ENCODE measurements around the gene WSB1. TPM values are rescaled to one million over a fixed set of nuclear protein-coding genes. Genes with fewer than 3 reads are reported as not detected.

WSB1 gene
- total RNA-seq, 1 donor from 2014 or later: 176 TPM

DNA sequence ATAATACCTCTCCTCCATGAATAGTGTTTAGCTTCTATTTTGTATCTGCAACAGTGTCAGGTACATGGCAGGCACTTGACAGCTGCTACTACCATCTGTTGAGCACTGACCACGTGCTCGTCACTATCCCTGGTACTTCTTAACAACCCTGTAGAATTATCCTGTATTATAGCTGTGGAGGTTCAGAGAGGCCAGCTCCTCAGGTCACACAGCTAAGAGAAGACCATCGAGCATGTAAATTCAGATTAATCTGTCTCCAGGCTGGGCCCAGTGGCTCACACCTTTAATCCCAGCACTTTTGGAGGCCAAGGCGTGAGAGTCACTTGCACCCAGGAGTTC lies 26.3 kb downstream of the WSB1 start:
- TF ChIP-seq, protein P1, sequence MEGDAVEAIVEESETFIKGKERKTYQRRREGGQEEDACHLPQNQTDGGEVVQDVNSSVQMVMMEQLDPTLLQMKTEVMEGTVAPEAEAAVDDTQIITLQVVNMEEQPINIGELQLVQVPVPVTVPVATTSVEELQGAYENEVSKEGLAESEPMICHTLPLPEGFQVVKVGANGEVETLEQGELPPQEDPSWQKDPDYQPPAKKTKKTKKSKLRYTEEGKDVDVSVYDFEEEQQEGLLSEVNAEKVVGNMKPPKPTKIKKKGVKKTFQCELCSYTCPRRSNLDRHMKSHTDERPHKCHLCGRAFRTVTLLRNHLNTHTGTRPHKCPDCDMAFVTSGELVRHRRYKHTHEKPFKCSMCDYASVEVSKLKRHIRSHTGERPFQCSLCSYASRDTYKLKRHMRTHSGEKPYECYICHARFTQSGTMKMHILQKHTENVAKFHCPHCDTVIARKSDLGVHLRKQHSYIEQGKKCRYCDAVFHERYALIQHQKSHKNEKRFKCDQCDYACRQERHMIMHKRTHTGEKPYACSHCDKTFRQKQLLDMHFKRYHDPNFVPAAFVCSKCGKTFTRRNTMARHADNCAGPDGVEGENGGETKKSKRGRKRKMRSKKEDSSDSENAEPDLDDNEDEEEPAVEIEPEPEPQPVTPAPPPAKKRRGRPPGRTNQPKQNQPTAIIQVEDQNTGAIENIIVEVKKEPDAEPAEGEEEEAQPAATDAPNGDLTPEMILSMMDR (IDR thresholded peaks at IDR 0.05): no peak
- H3K9me3 ChIP-seq: no peaks in the 10 kb centered on the region
- intact Hi-C loops (cut with DNase I): no loop called here
- no peaks in the 10 kb centered on the region for H3K27me3 ChIP-seq
- peaks cover 20 to 36% of the 10 kb centered on the region in 2 donors for H3K36me3 ChIP-seq
- H3K4me3 ChIP-seq: no peak overlapping the region
- no peak for DNase-seq (ENCODE audit: low spot score in 2 of 2)
- H3K27ac ChIP-seq: peak overlapping the region; percentile 27 to 70
- H3K4me1 ChIP-seq: peaks cover 0 to 28% of the 10 kb centered on the region in 2 donors

DNA sequence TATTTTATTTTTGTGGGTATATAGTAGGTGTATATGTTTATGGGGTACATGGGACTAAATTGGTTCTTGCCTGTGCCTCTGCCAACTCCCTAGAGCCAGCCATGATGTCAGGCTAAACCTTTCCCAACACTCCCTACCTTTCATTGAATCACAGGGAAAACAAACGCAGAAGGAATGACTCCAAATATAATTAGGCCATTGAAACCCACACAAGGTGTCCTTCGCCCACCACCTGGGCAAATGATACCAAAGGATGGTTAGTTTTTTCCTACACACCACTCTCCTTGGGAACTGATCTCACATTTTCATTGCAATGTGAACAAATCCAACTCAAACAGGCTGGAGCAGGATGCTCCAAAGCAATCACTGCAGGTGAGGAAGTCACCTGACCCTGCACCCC lies 27.5 kb downstream of the WSB1 start:
- Histone ChIP-seq H3K4me3 (no peak overlapping the region), H3K27me3 (no peaks in the 10 kb centered on the region), H3K36me3 (peaks cover 16 to 28% of the 10 kb centered on the region in 2 donors), H3K27ac (peak overlapping the region in 1 of 2 donors; percentile 10), H3K4me1 (peaks cover 0 to 20% of the 10 kb centered on the region in 2 donors), H3K9me3 (no peaks in the 10 kb centered on the region)
- intact Hi-C loops (cut with DNase I): no loop called here
- DNase-seq (ENCODE audit: low spot score in 2 of 2): no peak
- TF ChIP-seq, protein P1 (IDR thresholded peaks at IDR 0.05): no peak

DNA sequence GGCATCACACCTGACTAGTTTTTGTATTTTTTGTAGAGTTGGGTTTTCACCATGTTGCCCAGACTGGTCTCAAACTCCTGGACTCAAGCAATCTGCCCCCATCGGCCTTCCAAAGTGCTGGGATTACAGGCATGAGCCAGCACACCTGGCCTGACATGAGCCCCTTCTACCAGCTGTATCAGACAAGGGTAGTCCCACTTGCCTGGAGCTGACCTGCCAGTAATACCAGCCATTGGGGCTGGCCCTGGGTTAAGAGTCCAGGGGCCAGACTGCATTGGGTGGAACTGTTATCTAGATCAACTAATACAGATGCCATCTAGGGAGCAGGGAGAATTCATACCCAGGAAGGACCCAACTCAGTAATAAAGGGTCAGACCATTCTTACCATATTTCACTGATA lies 28.1 kb downstream of the WSB1 start:
- Histone ChIP-seq H3K4me1 (peaks cover 0 to 20% of the 10 kb centered on the region in 2 donors), H3K27me3 (no peaks in the 10 kb centered on the region), H3K9me3 (no peaks in the 10 kb centered on the region), H3K4me3 (no peak overlapping the region), H3K27ac (no peak overlapping the region), H3K36me3 (peaks cover 9 to 22% of the 10 kb centered on the region in 2 donors)
- TF ChIP-seq, protein P1 (IDR thresholded peaks at IDR 0.05): no peak
- intact Hi-C loops (cut with DNase I): no loop called here
- no peak for DNase-seq (ENCODE audit: low spot score in 2 of 2)

DNA sequence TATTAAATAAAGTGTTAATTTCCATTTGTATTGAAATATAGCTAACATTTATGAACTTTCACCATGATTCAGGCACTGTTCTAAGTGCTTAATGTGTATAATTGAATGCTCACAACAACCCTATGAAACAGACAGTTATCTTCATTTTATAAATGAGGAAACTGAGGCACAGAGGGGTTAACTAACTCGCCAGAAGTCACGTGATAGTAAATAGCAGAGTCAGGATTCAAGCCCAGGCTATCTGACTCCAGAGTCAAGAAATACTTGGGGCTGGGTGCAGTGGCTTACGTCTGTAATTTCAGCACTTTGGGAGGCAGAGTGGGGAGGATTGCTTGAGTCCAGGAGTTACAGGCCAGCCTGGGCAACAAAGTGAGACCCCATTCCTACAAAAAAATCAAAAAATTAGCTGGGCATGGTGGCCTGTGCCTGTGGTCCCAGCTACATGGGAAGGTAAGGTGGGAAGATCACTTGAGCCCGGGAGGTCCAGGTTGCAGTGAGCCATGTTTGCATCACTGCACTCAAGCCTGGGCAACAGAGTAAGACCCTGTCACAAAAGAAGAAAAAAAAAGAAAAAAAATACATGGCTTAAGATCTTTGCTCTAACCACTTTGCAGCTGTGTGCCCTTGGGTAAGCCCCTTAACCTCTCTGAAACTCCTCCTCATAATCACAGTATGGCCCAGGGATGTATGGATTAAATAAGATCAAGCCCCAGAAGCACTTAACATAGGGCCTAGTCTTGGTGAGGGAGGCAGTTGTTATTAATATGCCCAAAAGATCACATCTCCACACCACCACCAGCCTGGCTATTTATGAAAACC lies 29.0 kb downstream of the WSB1 start:
- Histone ChIP-seq H3K4me3 (no peak overlapping the region), H3K36me3 (peaks cover under 1 to 13% of the 10 kb centered on the region in 2 donors), H3K9me3 (no peaks in the 10 kb centered on the region), H3K4me1 (peaks cover 0 to 20% of the 10 kb centered on the region in 2 donors), H3K27ac (peak overlapping the region; percentile 34 to 53), H3K27me3 (no peaks in the 10 kb centered on the region)
- DNase-seq (ENCODE audit: low spot score in 2 of 2): no peak
- TF ChIP-seq, protein P1 (IDR thresholded peaks at IDR 0.05): no peak
- intact Hi-C loops (cut with DNase I): no loop called here

DNA sequence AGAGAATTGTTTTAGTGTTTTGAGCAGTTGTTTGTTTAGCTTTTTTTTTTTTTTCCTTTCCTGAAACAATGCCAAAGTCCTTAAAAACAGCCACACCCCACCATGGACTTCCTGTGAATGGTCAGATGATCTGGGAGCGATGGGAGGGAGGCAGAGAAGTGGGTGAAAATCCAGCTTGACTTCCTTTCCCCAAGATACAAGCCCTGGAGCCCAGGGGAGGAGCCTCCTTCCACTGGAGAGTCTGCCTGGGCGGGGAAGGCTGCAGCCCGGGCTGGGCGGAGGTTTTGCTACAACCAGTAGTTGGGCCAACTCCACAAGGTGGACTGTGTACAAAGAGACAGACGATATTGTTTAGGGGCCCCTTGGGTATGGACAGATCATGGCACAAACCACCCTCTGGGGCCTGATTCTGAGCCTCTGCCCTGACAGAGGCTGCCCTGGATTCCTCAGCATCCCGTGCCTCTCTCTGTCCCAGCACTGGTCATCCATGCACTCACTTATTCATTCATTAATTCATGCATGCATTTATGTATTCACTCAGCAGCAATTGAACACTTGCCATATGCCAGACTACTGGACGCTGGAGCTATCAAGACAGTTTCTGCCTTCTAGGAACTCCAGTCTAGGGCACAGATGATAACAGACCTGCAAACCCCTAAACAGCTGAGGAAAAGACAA lies 29.8 kb downstream of the WSB1 start:
- H3K4me3 ChIP-seq: no peak overlapping the region
- intact Hi-C loops (cut with DNase I): no loop called here
- DNase-seq (ENCODE audit: low spot score in 2 of 2): peak in 1 of 2 donors; percentile 80
- peaks cover 0 to 6% of the 10 kb centered on the region in 2 donors for H3K36me3 ChIP-seq
- TF ChIP-seq, protein P1 (IDR thresholded peaks at IDR 0.05): no peak
- peak overlapping the region; percentile 34 to 53 for H3K27ac ChIP-seq
- no peaks in the 10 kb centered on the region for H3K27me3 ChIP-seq
- H3K9me3 ChIP-seq: no peaks in the 10 kb centered on the region
- H3K4me1 ChIP-seq: peaks cover 0 to 20% of the 10 kb centered on the region in 2 donors

All from ascending aorta (tissue), 2 donors.